Fibroblast of lung (primary cell): ENCODE measurements around the gene GPAT2.

Experiments used
- EZH2 ChIP-seq: IDR thresholded peaks from 2 replicates; pipeline ENCODE4 v1.5.1; 2012; ENCODE audit warnings: low read length, control low read depth, mild to moderate bottlenecking; ENCODE audit errors: missing control alignments
- TF ChIP-seq, protein P1 (sequence below), 2 donors: IDR thresholded peaks in 1 of 2; conservative IDR thresholded peaks in 1 of 2; 1 replicate in 1 of 2; 2 replicates in 1 of 2; pipeline ENCODE4 v1.5.1; 2011 to 2012; ENCODE audit warnings: low read length in 2 of 2, control low read depth in 1 of 2, inconsistent platforms in 1 of 2, low read depth in 1 of 2, mild to moderate bottlenecking in 1 of 2

DNA sequence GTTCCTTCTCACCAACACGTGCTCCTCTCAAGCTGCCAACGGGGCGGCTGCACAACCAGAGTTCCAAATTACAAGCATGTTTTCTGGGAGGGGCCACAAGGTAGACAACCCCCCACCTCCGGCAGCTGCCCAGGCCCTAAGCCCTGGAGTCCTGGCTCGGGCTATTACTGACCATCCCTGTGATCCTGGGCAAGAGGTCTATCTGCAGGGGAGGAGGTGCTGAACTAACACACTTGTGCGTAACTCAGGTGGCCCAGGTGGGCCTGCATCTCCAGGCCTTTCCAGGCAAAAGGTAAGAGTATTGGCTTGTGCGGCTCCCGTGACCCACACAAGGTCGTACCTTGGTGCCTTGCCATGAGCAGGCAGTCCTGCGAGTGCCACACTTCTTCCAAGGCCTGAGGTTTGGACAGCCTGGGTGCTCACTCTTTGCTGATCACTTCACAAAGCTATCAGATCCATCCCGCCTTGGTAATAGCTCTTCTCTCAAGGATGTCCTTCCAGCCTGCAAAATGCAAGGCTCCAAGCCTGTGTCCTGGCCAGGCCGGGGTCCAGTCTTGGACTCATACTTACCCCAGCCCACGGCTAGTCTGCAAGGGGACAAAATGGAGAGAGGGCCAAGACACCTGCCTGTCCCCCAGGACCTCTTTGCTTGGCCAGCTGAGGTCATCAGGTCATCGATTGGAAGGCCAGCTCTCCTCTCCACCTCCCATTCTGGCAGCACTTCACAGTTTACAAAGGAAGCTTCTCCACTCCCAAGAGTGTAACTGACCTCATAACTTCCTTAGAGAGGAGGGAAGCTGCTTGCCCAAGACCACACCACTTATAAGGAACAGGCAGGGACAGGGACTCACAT is 47.7 kb upstream of the GPAT2 start:
- TF ChIP-seq, protein P1, sequence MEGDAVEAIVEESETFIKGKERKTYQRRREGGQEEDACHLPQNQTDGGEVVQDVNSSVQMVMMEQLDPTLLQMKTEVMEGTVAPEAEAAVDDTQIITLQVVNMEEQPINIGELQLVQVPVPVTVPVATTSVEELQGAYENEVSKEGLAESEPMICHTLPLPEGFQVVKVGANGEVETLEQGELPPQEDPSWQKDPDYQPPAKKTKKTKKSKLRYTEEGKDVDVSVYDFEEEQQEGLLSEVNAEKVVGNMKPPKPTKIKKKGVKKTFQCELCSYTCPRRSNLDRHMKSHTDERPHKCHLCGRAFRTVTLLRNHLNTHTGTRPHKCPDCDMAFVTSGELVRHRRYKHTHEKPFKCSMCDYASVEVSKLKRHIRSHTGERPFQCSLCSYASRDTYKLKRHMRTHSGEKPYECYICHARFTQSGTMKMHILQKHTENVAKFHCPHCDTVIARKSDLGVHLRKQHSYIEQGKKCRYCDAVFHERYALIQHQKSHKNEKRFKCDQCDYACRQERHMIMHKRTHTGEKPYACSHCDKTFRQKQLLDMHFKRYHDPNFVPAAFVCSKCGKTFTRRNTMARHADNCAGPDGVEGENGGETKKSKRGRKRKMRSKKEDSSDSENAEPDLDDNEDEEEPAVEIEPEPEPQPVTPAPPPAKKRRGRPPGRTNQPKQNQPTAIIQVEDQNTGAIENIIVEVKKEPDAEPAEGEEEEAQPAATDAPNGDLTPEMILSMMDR (conservative IDR thresholded peaks at IDR 0.05 in 1 of 2, IDR thresholded peaks at IDR 0.05 in 1 of 2; ENCODE audit: low read depth in 1 of 2, low read length in 2 of 2): no peak
- TF ChIP-seq EZH2: no peak
